HepG2 (cell line): Measurements from ENCODE around the gene OAF. TPM values are rescaled to one million over a fixed set of nuclear protein-coding genes. Genes with fewer than 3 reads are reported as not detected.

ENCODE experiments used
- HDAC2 ChIP-seq: sonication (generic); formaldehyde crosslinking; IDR thresholded peaks from 2 replicates; pipeline ENCODE4 v1.4.0; 2020; ENCODE audit warnings: missing genetic modification reagents
- NFE2L2 ChIP-seq: fragments of 150-350 bp; IDR thresholded peaks from 2 replicates; pipeline ENCODE4 v1.6.1; 2014; ENCODE audit warnings: low read length
- PRPF4 ChIP-seq: fragments of 200-400 bp; formaldehyde crosslinking; IDR thresholded peaks from 2 replicates; pipeline ENCODE4 v1.6.1; 2016; ENCODE audit warnings: low read length, low read depth; ENCODE audit not compliant: poor library complexity, severe bottlenecking
- TARDBP ChIP-seq: sonication (generic); formaldehyde crosslinking; IDR thresholded peaks from 2 replicates; pipeline ENCODE4 v1.8.0; 2022; ENCODE audit warnings: mild to moderate bottlenecking, missing genetic modification reagents
- ZFY ChIP-seq: sonication (generic); formaldehyde crosslinking; IDR thresholded peaks from 2 replicates; pipeline ENCODE4 v1.4.0; 2020; ENCODE audit warnings: missing genetic modification reagents
- ZMYM2 ChIP-seq: sonication (generic); formaldehyde crosslinking; IDR thresholded peaks from 2 replicates; pipeline ENCODE4 v1.8.0; 2022; ENCODE audit warnings: mild to moderate bottlenecking, missing genetic modification reagents
- ZNF552 ChIP-seq: sonication (generic); formaldehyde crosslinking; IDR thresholded peaks from 2 replicates; pipeline ENCODE4 v1.9.0; 2022; ENCODE audit warnings: missing genetic modification reagents, mild to moderate bottlenecking, borderline replicate concordance
- ZNF644 ChIP-seq: IDR thresholded peaks from 2 replicates; pipeline ENCODE4 v1.6.1; 2016; ENCODE audit warnings: low read depth
- ZNF678 ChIP-seq: sonication (generic); formaldehyde crosslinking; IDR thresholded peaks from 2 replicates; pipeline ENCODE4 v1.4.0; 2020; ENCODE audit warnings: mild to moderate bottlenecking, missing genetic modification reagents
- ZNF766 ChIP-seq: sonication (generic); formaldehyde crosslinking; IDR thresholded peaks from 2 replicates; pipeline ENCODE4 v1.5.0; 2020; ENCODE audit warnings: missing genetic modification reagents, borderline replicate concordance
- ZNF775 ChIP-seq: sonication (generic); formaldehyde crosslinking; IDR thresholded peaks from 2 replicates; pipeline ENCODE4 v1.4.0; 2020; ENCODE audit warnings: missing genetic modification reagents, mild to moderate bottlenecking, moderate library complexity, borderline replicate concordance
- polyA plus RNA-seq, 8 experiments: library from polyadenylated mRNA; depleted of rRNA in 3 of 8; stranded (reverse) in 7 of 8; unstranded in 1 of 8; fragments of >200 nt; fragmentation: Illumina TruSeq in 4 of 8; extraction: Trizol in 4 of 8; gene quantifications; 2 replicates each; pipeline versions ENCODE4 v1.2.1 to v1.2.3, GENCODE V29; 2011 to 2016; ENCODE audit warnings: low read depth in 4 of 8, missing spikeins in 1 of 8, mixed read lengths in 1 of 8; ENCODE audit not compliant: insufficient read depth in 1 of 8
- total RNA-seq, 5 experiments: library from RNA; depleted of rRNA; stranded (reverse); fragments of >200 nt; fragmentation: Illumina TruSeq; extraction: Trizol; gene quantifications; 2 replicates each; pipeline ENCODE4 v1.2.3, GENCODE V29; 2016; ENCODE audit warnings: low read depth in 1 of 5
- TF ChIP-seq, protein P1 (sequence below): IDR thresholded peaks from 2 replicates; pipeline ENCODE4 v1.6.1; 2016
- TF ChIP-seq, protein P2 (sequence below): sonication (generic); formaldehyde crosslinking; conservative IDR thresholded peaks from 2 replicates; pipeline ENCODE4 v1.4.0; 2020; ENCODE audit warnings: mild to moderate bottlenecking, missing genetic modification reagents, moderate library complexity

The OAF gene
- total and polyA plus RNA-seq, 2 of the 13 experiments (the other 11 are each of a cell fraction or from before 2014, with no cell fraction given) = 63.7 to 94.6 TPM

DNA sequence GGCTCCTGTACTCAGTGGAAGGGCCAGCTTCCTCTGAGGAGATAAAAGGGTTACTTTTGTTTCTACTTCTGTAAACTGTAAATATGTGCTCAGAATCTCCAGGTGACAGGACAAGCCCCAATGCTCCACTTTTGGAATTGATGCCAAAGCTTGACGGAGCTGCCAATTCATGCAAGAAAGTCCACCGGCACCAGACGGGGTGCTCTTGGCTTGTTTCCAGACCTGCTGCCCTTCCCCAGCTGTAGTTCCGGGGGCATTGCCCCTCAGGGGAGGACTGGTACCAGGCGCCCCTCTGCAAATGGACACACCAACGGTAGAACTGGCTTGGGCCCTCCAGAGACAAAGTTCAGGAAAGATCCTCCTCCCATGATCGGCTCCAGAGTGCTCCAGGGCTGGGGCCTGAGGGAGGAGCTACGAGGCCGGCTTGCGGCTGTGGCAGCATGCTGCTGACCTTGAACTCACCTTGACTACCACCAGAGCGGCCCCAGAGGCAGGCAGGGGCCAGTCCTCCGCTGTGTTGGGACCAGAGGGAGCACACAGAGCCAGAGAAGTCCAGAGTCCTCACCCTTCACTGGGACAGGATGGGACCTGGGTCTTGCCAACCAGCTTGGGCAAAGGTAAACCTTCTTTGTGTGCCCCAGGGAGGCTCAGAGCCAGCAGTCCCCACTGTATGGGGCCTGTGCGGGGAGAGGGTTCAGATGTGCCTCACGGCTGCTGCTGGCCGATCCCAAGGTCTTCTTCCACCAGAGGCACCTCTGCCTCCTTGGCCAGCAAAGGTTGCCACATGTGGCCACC lies 17.8 kb upstream of the OAF start (continued):
- TF ChIP-seq, protein P1, sequence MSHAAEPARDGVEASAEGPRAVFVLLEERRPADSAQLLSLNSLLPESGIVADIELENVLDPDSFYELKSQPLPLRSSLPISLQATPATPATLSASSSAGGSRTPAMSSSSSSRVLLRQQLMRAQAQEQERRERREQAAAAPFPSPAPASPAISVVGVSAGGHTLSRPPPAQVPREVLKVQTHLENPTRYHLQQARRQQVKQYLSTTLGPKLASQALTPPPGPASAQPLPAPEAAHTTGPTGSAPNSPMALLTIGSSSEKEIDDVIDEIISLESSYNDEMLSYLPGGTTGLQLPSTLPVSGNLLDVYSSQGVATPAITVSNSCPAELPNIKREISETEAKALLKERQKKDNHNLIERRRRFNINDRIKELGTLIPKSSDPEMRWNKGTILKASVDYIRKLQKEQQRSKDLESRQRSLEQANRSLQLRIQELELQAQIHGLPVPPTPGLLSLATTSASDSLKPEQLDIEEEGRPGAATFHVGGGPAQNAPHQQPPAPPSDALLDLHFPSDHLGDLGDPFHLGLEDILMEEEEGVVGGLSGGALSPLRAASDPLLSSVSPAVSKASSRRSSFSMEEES = no peak
- no peak for TF ChIP-seq PRPF4
- TF ChIP-seq ZFY = peak; percentile 73
- TF ChIP-seq ZNF775 (CRISPR knock-in tag) = no peak
- peak; percentile 72; the same call in 1 of the 2 replicates for TF ChIP-seq TARDBP (CRISPR knock-in tag)
- no peak for TF ChIP-seq NFE2L2
- peak; percentile 58; the same call in 1 of the 2 replicates for TF ChIP-seq ZNF678
- no peak for TF ChIP-seq ZNF552
- peak; percentile 80 for TF ChIP-seq HDAC2
- peak; percentile 77; the same call in 1 of the 2 replicates for TF ChIP-seq ZMYM2 (CRISPR knock-in tag)
- TF ChIP-seq ZNF644 (CRISPR knock-in tag) = peak; percentile 49; the same call in 1 of the 2 replicates
- TF ChIP-seq, protein P2, sequence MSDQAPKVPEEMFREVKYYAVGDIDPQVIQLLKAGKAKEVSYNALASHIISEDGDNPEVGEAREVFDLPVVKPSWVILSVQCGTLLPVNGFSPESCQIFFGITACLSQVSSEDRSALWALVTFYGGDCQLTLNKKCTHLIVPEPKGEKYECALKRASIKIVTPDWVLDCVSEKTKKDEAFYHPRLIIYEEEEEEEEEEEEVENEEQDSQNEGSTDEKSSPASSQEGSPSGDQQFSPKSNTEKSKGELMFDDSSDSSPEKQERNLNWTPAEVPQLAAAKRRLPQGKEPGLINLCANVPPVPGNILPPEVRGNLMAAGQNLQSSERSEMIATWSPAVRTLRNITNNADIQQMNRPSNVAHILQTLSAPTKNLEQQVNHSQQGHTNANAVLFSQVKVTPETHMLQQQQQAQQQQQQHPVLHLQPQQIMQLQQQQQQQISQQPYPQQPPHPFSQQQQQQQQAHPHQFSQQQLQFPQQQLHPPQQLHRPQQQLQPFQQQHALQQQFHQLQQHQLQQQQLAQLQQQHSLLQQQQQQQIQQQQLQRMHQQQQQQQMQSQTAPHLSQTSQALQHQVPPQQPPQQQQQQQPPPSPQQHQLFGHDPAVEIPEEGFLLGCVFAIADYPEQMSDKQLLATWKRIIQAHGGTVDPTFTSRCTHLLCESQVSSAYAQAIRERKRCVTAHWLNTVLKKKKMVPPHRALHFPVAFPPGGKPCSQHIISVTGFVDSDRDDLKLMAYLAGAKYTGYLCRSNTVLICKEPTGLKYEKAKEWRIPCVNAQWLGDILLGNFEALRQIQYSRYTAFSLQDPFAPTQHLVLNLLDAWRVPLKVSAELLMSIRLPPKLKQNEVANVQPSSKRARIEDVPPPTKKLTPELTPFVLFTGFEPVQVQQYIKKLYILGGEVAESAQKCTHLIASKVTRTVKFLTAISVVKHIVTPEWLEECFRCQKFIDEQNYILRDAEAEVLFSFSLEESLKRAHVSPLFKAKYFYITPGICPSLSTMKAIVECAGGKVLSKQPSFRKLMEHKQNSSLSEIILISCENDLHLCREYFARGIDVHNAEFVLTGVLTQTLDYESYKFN (CRISPR knock-in tag) = peak; percentile 90
- TF ChIP-seq ZNF766 (CRISPR knock-in tag) = no peak
- TF ChIP-seq, all 625 proteins: peak for 223
